ENCODE results near the gene NCBP2L.

- TF ChIP-seq, protein P1, sequence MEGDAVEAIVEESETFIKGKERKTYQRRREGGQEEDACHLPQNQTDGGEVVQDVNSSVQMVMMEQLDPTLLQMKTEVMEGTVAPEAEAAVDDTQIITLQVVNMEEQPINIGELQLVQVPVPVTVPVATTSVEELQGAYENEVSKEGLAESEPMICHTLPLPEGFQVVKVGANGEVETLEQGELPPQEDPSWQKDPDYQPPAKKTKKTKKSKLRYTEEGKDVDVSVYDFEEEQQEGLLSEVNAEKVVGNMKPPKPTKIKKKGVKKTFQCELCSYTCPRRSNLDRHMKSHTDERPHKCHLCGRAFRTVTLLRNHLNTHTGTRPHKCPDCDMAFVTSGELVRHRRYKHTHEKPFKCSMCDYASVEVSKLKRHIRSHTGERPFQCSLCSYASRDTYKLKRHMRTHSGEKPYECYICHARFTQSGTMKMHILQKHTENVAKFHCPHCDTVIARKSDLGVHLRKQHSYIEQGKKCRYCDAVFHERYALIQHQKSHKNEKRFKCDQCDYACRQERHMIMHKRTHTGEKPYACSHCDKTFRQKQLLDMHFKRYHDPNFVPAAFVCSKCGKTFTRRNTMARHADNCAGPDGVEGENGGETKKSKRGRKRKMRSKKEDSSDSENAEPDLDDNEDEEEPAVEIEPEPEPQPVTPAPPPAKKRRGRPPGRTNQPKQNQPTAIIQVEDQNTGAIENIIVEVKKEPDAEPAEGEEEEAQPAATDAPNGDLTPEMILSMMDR (IDR thresholded peaks at IDR 0.05), result no peak
- TF ChIP-seq EP300 (IDR thresholded peaks at IDR 0.05) (no peak), POLR2AphosphoS5 (IDR thresholded peaks at IDR 0.05) (no peak)
Observed at GRCh38 chrX:107755721-107756120, 21.8 kb upstream of the NCBP2L start.

Measured in esophagus muscularis mucosa (tissue), 4 donors.